SJCRH30 (cell line): ENCODE data around the gene SPATS2L. TPM values are rescaled to one million over a fixed set of nuclear protein-coding genes. Genes with fewer than 3 reads are reported as not detected.

Experiments used
- DNase-seq, 2 experiments: peaks; one replicate each; pipeline ENCODE4 v3.0.0-alpha.2; 2015 to 2020
- H3K27ac ChIP-seq: fragments of 250-450 bp; sonication (Bioruptor Pico); 2 replicates; pipeline ENCODE4 v1.5.1; 2020; ENCODE audit warnings: mild to moderate bottlenecking, moderate library complexity
- H3K27me3 ChIP-seq: fragments of 250-450 bp; sonication (Bioruptor Pico); 2 replicates; pipeline ENCODE4 v1.5.1; 2020; ENCODE audit warnings: mild to moderate bottlenecking, moderate library complexity
- H3K36me3 ChIP-seq: fragments of 250-450 bp; sonication (Bioruptor Pico); 2 replicates; pipeline ENCODE4 v1.5.1; 2020; ENCODE audit warnings: mild to moderate bottlenecking, moderate library complexity
- H3K4me1 ChIP-seq: fragments of 250-450 bp; sonication (Bioruptor Pico); 2 replicates; pipeline ENCODE4 v1.5.1; 2020; ENCODE audit warnings: mild to moderate bottlenecking, moderate library complexity
- H3K4me3 ChIP-seq: fragments of 250-450 bp; sonication (Bioruptor Pico); 2 replicates; pipeline ENCODE4 v1.5.1; 2020; ENCODE audit warnings: mild to moderate bottlenecking, moderate library complexity
- H3K9me3 ChIP-seq: fragments of 250-450 bp; sonication (Bioruptor Pico); replicated peaks from 2 replicates; pipeline ENCODE4 v1.5.1; 2020; ENCODE audit warnings: mild to moderate bottlenecking, moderate library complexity
- total RNA-seq: library from RNA; depleted of rRNA; stranded (reverse); fragments of >200 nt; shearing (Covaris generic); gene quantifications from 2 replicates; pipeline ENCODE4 v1.2.3, GENCODE V29; 2014; rRNA removed

The SPATS2L gene, protein sequence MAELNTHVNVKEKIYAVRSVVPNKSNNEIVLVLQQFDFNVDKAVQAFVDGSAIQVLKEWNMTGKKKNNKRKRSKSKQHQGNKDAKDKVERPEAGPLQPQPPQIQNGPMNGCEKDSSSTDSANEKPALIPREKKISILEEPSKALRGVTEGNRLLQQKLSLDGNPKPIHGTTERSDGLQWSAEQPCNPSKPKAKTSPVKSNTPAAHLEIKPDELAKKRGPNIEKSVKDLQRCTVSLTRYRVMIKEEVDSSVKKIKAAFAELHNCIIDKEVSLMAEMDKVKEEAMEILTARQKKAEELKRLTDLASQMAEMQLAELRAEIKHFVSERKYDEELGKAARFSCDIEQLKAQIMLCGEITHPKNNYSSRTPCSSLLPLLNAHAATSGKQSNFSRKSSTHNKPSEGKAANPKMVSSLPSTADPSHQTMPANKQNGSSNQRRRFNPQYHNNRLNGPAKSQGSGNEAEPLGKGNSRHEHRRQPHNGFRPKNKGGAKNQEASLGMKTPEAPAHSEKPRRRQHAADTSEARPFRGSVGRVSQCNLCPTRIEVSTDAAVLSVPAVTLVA
- 339 and 355 TPM in 2 replicates for total RNA-seq

DNA sequence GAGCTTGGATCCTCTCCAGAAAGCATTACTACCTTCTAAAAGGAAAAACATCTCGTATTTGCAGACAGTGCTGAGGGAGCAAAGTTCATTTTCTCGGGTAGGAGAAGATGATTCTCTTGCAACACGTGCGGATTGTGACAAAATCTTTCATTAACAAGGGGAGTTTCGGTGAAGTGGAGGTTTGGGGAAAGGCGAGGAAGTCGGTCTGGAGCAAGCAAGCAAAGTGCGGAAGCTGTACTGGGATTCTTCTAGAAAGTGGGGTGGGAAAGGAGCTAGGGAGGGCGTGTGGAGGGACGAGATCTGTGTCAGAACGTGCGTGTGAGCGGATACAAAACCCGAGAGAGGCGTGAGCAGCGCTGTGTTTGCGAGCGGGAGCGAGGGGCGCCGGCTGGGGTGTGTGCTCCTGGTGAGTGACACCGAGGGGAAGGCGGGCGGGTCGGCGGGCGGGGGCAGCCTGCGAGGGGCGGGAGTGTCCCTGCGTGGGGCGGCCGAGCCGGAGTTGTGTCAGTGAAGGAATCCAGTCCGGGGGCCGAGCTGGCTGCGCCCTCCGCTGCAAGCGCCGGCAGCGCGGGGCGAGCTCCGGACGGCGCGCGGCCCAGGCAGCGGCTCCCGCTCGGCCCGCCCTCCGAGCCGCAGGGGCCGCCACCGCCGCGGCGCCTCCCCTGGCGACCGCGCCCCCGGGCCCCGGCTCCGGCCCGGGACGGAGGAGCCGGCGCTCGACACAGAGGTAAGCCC lies at the start of gene SPATS2L:
Gene SPATS2L (plus strand): TSS at position 498 of the 735 bp plus-strand sequence. CDS start 82,552 bp downstream, outside the sequence.
- no peaks in the 10 kb centered on the region for H3K27me3 ChIP-seq
- peak; percentile 93 to 94 for DNase-seq
- peaks cover 51% of the 10 kb centered on the region for H3K4me1 ChIP-seq
- H3K27ac ChIP-seq: peak within 1 kb of the TSS; percentile 98
- peaks cover 33% of the 10 kb centered on the region for H3K36me3 ChIP-seq
- no peaks in the 10 kb centered on the region for H3K9me3 ChIP-seq
- peak within 1 kb of the TSS; percentile 94 for H3K4me3 ChIP-seq

DNA sequence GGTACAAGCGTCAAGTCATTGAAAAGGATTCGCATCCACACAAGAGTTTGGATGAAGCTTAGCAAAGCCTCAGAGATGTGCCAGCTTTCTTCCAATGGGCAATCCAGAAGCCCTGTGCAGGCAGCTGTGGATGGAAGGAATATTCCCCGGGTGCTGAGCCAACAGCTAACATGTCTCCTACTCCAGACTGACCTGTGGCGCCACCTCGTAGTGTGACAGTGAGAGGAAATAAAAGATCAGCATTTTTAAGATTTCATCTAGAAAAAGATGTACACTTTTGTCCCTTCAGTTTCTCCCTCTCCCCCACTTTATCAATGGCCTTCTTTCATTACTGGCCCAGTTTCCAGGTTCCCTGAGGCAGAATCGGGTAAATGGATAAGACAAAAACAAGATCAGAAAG lies 48.9 kb upstream of the SPATS2L start:
- Histone ChIP-seq H3K4me3 (no peak overlapping the region), H3K36me3 (no peaks in the 10 kb centered on the region), H3K9me3 (0 out of 2 replicates have a peak, but pooled peaks cover 3% of the 10 kb centered on the region), H3K27ac (no peak overlapping the region), H3K27me3 (no peaks in the 10 kb centered on the region), H3K4me1 (peaks cover 1% of the 10 kb centered on the region; the same call in 1 of the 2 replicates)
- DNase-seq: no peak

DNA sequence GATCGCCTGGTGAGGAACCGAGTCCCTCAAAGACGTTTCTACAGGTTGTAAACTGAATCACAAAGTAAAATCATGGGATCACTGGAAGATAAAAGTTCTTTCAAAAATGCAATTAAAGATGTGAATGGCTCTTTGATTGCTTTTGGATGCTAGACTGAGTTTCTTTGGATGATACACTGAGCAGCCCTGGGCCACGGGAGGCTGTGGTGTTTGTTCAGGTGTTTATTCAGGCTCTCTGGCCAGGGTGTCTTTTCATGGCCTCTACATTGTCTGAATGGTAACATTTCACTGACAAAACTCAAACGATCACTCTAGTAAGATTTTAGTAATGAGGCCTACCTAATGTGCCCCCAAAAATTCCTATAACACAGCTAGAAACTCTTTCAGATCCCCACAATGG lies 48.4 kb upstream of the SPATS2L start:
- no peaks in the 10 kb centered on the region for H3K4me1 ChIP-seq
- no peak for DNase-seq
- no peaks in the 10 kb centered on the region for H3K27me3 ChIP-seq
- H3K9me3 ChIP-seq: 0 out of 2 replicates have a peak, but pooled peaks cover 3% of the 10 kb centered on the region
- no peak overlapping the region for H3K27ac ChIP-seq
- H3K4me3 ChIP-seq: no peak overlapping the region
- H3K36me3 ChIP-seq: no peaks in the 10 kb centered on the region

DNA sequence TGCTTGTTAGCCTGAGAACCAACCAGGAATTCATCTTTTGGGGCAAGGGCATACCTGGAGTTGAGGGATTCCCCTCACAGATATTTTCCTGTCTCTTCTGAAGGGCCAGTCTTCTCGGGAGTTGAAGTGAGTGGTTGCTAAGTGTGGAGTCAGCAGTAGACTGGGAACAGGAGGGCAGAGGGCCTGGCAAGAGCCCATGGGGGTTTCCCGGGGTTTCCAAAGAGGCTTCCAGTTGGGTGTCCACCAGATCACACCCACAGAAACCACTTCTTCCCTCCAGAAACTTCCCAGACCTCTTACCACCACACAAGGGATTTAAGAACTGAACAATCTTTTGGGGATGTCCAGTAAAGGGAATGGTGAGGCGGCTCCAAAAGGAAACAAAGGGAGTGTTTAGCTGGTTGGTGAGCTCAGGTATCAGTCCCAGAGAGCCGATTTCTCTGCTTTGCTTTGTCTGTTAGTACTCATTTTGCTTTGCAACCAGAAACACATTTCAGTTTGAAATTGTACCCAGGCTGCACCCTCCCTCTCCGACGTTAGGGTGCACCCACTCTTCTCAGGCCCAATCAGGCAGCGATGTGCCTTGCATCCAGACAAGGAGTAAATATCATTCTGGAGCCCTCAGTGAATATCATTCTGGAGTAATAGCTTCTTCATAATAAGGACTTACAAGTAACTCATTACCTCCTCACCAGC lies 47.5 kb upstream of the SPATS2L start:
- no peak overlapping the region for H3K27ac ChIP-seq
- no peaks in the 10 kb centered on the region for H3K27me3 ChIP-seq
- H3K9me3 ChIP-seq: 0 out of 2 replicates have a peak, but pooled peaks cover 3% of the 10 kb centered on the region
- no peaks in the 10 kb centered on the region for H3K4me1 ChIP-seq
- DNase-seq: no peak
- H3K4me3 ChIP-seq: no peak overlapping the region
- no peaks in the 10 kb centered on the region for H3K36me3 ChIP-seq

DNA sequence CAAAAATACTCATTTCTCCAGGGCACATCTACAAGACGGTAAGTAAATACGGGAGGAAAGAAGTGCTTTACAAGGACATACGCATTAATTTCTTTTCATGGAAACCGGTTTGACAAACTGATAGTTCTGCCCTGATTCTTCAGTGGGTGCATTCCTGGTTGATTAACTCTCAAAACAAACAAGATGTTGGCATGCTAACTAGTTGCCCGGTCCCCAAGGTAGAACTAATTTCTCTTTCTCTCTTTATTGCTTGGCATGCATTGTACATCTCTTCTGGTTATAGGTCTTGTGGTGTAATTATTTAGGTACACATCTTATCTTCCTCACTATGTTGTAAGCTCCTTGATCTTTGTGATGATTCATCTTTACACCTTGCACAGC lies 46.9 kb upstream of the SPATS2L start:
- no peak for DNase-seq
- Histone ChIP-seq H3K9me3 (0 out of 2 replicates have a peak, but pooled peaks cover 3% of the 10 kb centered on the region), H3K27me3 (no peaks in the 10 kb centered on the region), H3K4me3 (no peak overlapping the region), H3K27ac (no peak overlapping the region), H3K36me3 (no peaks in the 10 kb centered on the region), H3K4me1 (no peaks in the 10 kb centered on the region)

DNA sequence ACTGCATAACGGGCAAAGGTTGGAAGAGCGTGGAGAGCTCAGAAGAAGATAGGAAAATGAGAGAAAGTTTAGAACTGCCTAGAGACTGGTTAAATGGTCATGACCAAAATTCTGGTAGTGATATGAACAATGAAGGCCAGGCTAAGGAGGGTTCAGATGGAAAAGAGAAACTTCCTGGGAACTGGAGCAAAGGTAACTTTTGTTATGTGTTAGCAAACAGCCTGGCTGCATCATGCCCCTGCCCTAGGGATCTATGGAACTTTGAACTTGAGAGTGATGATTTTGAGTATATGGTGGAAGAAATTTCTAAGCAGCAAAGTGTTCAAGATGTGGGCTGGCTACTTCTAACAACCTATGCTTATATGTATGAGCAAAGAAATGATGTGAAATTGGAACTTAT lies 44.4 kb upstream of the SPATS2L start:
- Histone ChIP-seq H3K27ac (no peak overlapping the region), H3K27me3 (no peaks in the 10 kb centered on the region), H3K9me3 (0 out of 2 replicates have a peak, but pooled peaks cover 3% of the 10 kb centered on the region), H3K4me1 (no peaks in the 10 kb centered on the region), H3K36me3 (no peaks in the 10 kb centered on the region), H3K4me3 (no peak overlapping the region)
- no peak for DNase-seq

DNA sequence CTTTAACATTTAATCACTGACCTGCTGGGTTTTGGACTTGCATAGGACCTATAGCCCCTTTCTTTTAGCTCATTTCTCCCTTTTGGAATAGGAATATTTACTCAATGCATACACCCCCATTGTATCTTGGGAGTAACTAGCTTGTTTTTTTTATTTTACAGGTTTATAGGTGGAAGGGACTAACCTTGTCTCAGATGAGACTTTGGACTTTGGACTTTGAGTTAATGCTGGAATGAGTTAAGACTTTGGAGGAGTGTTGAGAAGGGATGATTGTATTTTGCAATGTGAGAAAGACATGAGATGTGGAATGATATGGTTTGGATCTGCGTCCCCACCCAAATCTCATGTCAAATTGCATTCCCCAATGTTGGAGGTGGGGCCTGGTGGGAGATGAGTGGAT lies 43.2 kb upstream of the SPATS2L start:
- no peak overlapping the region for H3K4me3 ChIP-seq
- H3K27me3 ChIP-seq: no peaks in the 10 kb centered on the region
- no peaks in the 10 kb centered on the region for H3K4me1 ChIP-seq
- DNase-seq: no peak
- no peaks in the 10 kb centered on the region for H3K36me3 ChIP-seq
- H3K9me3 ChIP-seq: 0 out of 2 replicates have a peak, but pooled peaks cover 2% of the 10 kb centered on the region
- H3K27ac ChIP-seq: no peak overlapping the region

DNA sequence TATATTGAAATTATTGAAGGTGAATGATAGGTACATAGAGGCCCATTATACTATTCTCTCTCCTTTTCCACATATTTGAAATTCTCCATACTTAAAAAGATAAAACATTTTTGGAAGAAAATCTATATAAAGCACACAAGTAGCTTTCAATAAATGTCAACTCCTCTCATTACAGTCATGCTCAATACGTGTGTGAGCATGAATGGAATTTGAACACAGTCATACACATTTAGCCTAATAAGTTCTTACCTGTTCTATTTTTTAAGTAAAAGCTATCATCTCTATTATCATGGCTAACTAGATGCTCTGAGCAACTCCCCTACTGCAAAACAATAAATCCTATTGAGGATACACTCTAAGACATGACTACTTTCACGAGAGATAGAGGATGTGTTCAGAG lies 41.9 kb upstream of the SPATS2L start:
- Histone ChIP-seq H3K27me3 (no peaks in the 10 kb centered on the region), H3K4me1 (no peaks in the 10 kb centered on the region), H3K27ac (no peak overlapping the region), H3K36me3 (no peaks in the 10 kb centered on the region), H3K9me3 (no peaks in the 10 kb centered on the region), H3K4me3 (no peak overlapping the region)
- no peak for DNase-seq

DNA sequence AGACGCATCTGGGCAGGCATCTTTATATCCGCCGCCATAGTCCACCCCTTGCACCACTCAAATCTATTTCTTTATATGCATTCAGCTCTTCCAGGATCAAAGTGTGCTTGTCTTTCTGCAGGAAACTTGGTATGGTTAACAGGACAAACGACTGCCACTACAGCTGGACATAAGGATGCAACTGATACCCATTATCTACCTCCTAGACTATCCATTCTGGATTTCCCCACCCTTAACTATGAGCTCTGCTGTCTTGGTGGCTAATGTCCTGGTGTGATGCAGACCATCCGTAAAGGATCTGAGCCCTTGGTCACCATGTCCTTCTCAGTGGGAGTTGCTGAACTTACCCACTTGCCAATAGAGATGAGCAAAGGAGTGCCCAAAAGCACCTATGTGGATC lies 40.1 kb upstream of the SPATS2L start:
- Histone ChIP-seq H3K4me3 (no peak overlapping the region), H3K4me1 (no peaks in the 10 kb centered on the region), H3K27me3 (no peaks in the 10 kb centered on the region), H3K9me3 (no peaks in the 10 kb centered on the region), H3K27ac (no peak overlapping the region), H3K36me3 (no peaks in the 10 kb centered on the region)
- no peak for DNase-seq

DNA sequence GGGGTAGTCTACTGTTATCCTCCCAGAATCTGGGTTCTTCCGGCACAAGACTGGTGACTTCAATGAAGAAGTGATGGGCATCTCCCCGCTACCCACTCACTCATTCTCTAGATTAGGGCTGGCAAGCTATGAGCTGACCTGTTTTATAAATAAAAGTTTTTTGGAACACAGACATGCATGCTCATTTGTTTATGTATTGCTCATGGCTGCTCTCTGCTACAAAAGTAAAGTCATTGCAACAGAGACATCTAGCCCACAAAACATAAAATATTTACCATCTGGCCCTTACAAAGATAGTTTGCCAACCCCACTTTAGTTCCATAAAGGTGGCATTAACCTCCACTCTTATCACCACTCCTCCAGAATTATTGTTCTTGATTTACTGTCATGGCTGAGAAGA lies 39.1 kb upstream of the SPATS2L start:
- DNase-seq: no peak
- H3K36me3 ChIP-seq: no peaks in the 10 kb centered on the region
- no peak overlapping the region for H3K27ac ChIP-seq
- no peak overlapping the region for H3K4me3 ChIP-seq
- H3K9me3 ChIP-seq: no peaks in the 10 kb centered on the region
- no peaks in the 10 kb centered on the region for H3K27me3 ChIP-seq
- no peaks in the 10 kb centered on the region for H3K4me1 ChIP-seq

DNA sequence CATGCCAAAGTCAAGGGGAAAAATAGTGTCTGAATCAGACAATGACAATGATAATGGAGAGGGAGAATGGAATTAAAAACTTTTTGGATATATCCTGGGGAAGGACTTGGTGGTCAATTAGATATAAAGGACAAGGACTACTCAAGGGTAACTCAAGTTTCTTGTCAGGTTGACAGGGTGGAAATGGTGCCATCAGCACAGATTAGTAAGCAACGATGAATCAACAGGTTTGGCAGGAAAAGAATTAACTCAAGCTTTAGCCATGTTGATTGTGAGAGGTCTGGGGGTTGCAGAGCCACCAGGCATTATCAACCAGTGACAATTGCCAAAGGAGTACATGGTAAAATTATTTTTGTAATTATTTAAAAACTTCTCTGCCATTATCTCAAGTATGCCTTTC lies 35.8 kb upstream of the SPATS2L start:
- Histone ChIP-seq H3K27ac (no peak overlapping the region), H3K4me3 (no peak overlapping the region), H3K27me3 (no peaks in the 10 kb centered on the region), H3K9me3 (no peaks in the 10 kb centered on the region), H3K4me1 (peaks cover 21% of the 10 kb centered on the region), H3K36me3 (no peaks in the 10 kb centered on the region)
- DNase-seq: no peak

DNA sequence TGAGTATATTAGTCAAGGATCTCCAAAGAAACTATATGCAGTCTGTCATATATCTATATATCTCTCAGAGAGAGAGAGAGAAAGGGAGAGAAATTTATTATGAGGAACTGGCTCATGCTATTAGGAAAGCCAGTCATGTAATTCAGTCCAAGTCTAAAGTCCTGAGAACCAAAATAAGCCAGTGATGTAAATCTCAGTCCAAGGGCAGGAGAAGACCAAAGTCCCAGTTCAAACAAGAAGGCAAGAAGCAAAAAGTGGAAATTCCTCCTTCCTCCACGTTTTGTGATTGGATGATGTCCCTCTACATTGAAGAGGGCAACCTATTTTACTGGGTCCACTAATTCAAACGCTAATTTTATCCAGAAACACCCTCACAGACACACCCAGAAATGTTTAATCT lies 34.2 kb upstream of the SPATS2L start:
- Histone ChIP-seq H3K27me3 (no peaks in the 10 kb centered on the region), H3K9me3 (no peaks in the 10 kb centered on the region), H3K27ac (no peak overlapping the region), H3K4me1 (peaks cover 37% of the 10 kb centered on the region), H3K4me3 (no peak overlapping the region), H3K36me3 (no peaks in the 10 kb centered on the region)
- DNase-seq: no peak

DNA sequence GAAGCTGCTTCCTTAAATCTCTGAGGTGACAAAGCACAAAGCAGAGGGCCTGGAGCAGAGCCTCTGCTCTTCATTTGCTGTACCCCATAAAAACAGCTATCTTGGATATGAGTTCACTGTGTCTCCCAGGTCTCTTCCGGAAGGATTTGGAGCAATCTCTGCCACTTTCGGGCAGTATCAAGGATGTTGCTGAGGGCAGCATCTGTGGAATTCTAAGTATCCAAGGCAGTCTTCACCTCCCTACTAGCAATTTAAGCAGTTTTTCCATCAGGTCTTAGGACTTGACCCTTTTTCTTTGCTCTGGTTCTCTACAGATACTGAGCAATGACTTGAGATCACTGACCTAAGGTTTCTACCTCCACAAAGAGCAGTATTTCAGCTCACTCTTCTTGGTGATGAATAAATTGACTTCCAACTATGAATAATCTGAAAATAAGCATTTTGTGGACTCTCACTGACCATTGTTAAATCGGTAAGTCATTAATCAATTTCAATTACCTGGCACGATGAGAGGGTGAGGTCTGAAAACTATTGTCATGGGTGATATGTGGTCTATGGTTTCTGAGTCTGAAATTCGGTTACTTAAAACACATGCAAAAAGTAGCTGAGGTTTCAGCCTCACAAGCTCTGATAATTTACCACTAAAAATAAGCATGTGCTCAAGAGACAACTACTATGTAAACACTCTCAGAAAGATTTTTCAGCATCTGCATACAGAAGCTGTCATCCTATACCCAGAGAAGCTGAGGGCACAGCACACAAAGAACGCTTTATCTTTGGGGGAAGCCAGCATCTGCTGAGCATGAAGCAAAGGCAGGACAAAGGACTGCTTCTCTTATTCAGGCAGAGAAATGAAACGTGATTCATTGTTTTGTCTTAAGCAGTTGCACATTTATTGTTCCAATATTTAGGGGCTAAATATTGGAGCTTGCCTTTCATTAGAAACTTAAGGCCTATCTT lies 32.1 kb upstream of the SPATS2L start:
- Histone ChIP-seq H3K36me3 (no peaks in the 10 kb centered on the region), H3K4me1 (peaks cover 44% of the 10 kb centered on the region), H3K4me3 (peak overlapping the region; percentile 25), H3K27ac (peak overlapping the region; percentile 99), H3K9me3 (no peaks in the 10 kb centered on the region), H3K27me3 (no peaks in the 10 kb centered on the region)
- DNase-seq: peak; percentile 89 to 96
